ENCODE measurements around the gene NHERF2. TPM values are rescaled to one million over a fixed set of nuclear protein-coding genes. Genes with fewer than 3 reads are reported as not detected.

Gene NHERF2
- total and polyA plus RNA-seq, 2 of the 4 experiments (the other 2 are of a cell fraction) = 18.6 to 77.8 TPM

GRCh38 chr16:1980770-1981087 lies 46.0 kb upstream of the NHERF2 start:
- in situ Hi-C loops (cut with MboI; ENCODE audit: low sequenced_read_pairs) (no loop called here), dilution Hi-C loops (cut with HindIII; ENCODE audit: low sequenced_read_pairs, unreplicated experiment) (no loop called here), intact Hi-C loops (cut with micrococcal nuclease) (no loop called here)
- no TSS peak for BruUV-seq (replicated peaks)
- Histone ChIP-seq H3K9me1 (ENCODE audit: insufficient read depth, low read length) (peaks cover 8% of the 10 kb centered on the region), H3K4me1 (ENCODE audit: control insufficient read depth, insufficient read depth, low read length) (peaks cover 8% of the 10 kb centered on the region), H3K14ac (replicated peaks; ENCODE audit: low read depth, low read length) (no peak overlapping the region), H4K91ac (ENCODE audit: insufficient read depth, low read depth, low read length) (no peak overlapping the region), H3K18ac (ENCODE audit: low read depth, low read length) (no peak overlapping the region), H2BK5ac (ENCODE audit: low read depth, low read length, poor library complexity, severe bottlenecking) (no peak overlapping the region), H2AK9ac (replicated peaks; ENCODE audit: low read depth, low read length, poor library complexity) (no peak overlapping the region), H2AFZ (replicated peaks; ENCODE audit: low read length, poor library complexity) (no peak overlapping the region), H3K9me3 (ENCODE audit: control insufficient read depth, insufficient read depth, low read length) (no peaks in the 10 kb centered on the region), H2BK120ac (ENCODE audit: low read depth, low read length) (no peak overlapping the region), H2BK15ac (ENCODE audit: low read depth, low read length) (no peak overlapping the region), H3K4me3 (ENCODE audit: insufficient read depth, low read depth, low read length) (no peak overlapping the region), H3K56ac (ENCODE audit: extremely low read depth, insufficient read depth, low read length) (no peak overlapping the region), H3K27ac (ENCODE audit: insufficient read depth, low read length) (no peak overlapping the region), H2AK5ac (ENCODE audit: low read depth, low read length) (no peak overlapping the region), H4K20me1 (ENCODE audit: insufficient read depth, low read length) (no peaks in the 10 kb centered on the region; the same call in none of the 2 replicates), H3K36me3 (ENCODE audit: control insufficient read depth, insufficient read depth, low read length) (peaks cover 34% of the 10 kb centered on the region), H3K27me3 (ENCODE audit: control insufficient read depth, insufficient read depth, low read length) (peaks cover 31% of the 10 kb centered on the region; the same call in 1 of the 2 replicates), H4K5ac (ENCODE audit: low read depth, low read length) (no peak overlapping the region), H3K9ac (ENCODE audit: low read depth, low read length) (no peak overlapping the region), H3K23ac (ENCODE audit: low read depth, low read length) (no peak overlapping the region), H3K79me1 (ENCODE audit: low read depth in 1 of 2, low read length in 2 of 2) (peaks cover 12 to 13% of the 10 kb centered on the region in 2 experiments), H3K4ac (ENCODE audit: low read depth, low read length) (no peak overlapping the region), H4K8ac (ENCODE audit: low read depth in 2 of 2, low read length in 2 of 2) (no peak overlapping the region), H2BK20ac (ENCODE audit: low read depth, low read length) (no peak overlapping the region), H3K4me2 (ENCODE audit: low read depth, low read length) (no peak overlapping the region)
- CTCF ChIA-PET = interaction anchor here (1.3 kb wide), 2 partner anchors 23 to 159 kb away, joined by 3 to 5 read pairs; no protein-coding TSS in a partner anchor
- ATAC-seq (ENCODE audit: low read depth) = no peak
- TF ChIP-seq POLR2A (IDR thresholded peaks at IDR 0.05; ENCODE audit: low read depth, low read length) (no peak), BHLHE40 (IDR thresholded peaks at IDR 0.05; ENCODE audit: low read depth, low read length) (no peak), NFE2L2 (IDR thresholded peaks at IDR 0.05; ENCODE audit: low read depth, low read length) (no peak), MAFK (IDR thresholded peaks at IDR 0.05; ENCODE audit: low read depth, low read length) (no peak), RAD21 (IDR thresholded peaks at IDR 0.05; ENCODE audit: low read length) (no peak), RFX5 (IDR thresholded peaks at IDR 0.05; ENCODE audit: low read depth, low read length) (no peak), FOS (IDR thresholded peaks at IDR 0.05; ENCODE audit: low read depth, low read length) (no peak)
- 12% methylated on average over 5 of the region's 16 CpGs; no CpG with 5 or more reads in 1 of the 2 experiments for WGBS, 2 experiments (ENCODE audit: extremely low coverage in 2 of 2, insufficient read length in 1 of 2)
- POLR2A ChIA-PET (ENCODE audit: unreplicated experiment) = no interaction called here
- no peak for DNase-seq
